PFSK-1 (cell line): ENCODE results near the gene SLC18A3.

ENCODE experiments used
- FOXP2 ChIP-seq: optimal IDR thresholded peaks from 2 replicates; pipeline ENCODE3; 2011; ENCODE audit warnings: borderline replicate concordance, control low read depth, inconsistent platforms; ENCODE audit not compliant: insufficient read depth; ENCODE audit errors: extremely low read length, extremely low read depth
- POLR2AphosphoS5 ChIP-seq: IDR thresholded peaks from 2 replicates; pipeline ENCODE4 v1.6.1; 2012; ENCODE audit warnings: low read depth, mild to moderate bottlenecking, control low read depth, low read length, moderate library complexity
- REST ChIP-seq, 2 experiments: IDR thresholded peaks; 2 replicates each; pipeline versions ENCODE4 v1.6.1 to v1.8.0; 2011 to 2012; ENCODE audit warnings: low read depth in 2 of 2, low read length in 2 of 2, control low read depth in 1 of 2, inconsistent platforms in 1 of 2, mild to moderate bottlenecking in 1 of 2, moderate library complexity in 1 of 2; ENCODE audit not compliant: insufficient read depth in 1 of 2
- SIN3A ChIP-seq: IDR thresholded peaks from 2 replicates; pipeline ENCODE4 v1.6.1; 2012; ENCODE audit warnings: mild to moderate bottlenecking, low read length, moderate library complexity, borderline replicate concordance; ENCODE audit not compliant: insufficient read depth
- TAF1 ChIP-seq: IDR thresholded peaks from 2 replicates; pipeline ENCODE4 v1.6.1; 2012; ENCODE audit warnings: low read length, control low read depth, borderline replicate concordance; ENCODE audit not compliant: insufficient read depth

Gene SLC18A3

GRCh38 chr10:49568235-49568634 is 41.9 kb upstream of the SLC18A3 start:
- TF ChIP-seq FOXP2 (no peak), TAF1 (no peak), POLR2AphosphoS5 (no peak), SIN3A (no peak), REST (IDR thresholded peaks at IDR 0.05; ENCODE audit: insufficient read depth in 1 of 2, low read depth in 2 of 2, low read length in 2 of 2) (no peak)

- no peak for TF ChIP-seq POLR2AphosphoS5
- no peak for TF ChIP-seq REST (IDR thresholded peaks at IDR 0.05; ENCODE audit: insufficient read depth in 1 of 2, low read depth in 2 of 2, low read length in 2 of 2)
- TF ChIP-seq TAF1: no peak
- TF ChIP-seq SIN3A: no peak
- TF ChIP-seq FOXP2: no peak
These were observed 41.0 kb upstream of the SLC18A3 start for GRCh38 chr10:49569031-49569631.

GRCh38 chr10:49571388-49571787 is 38.7 kb upstream of the SLC18A3 start:
- TF ChIP-seq POLR2AphosphoS5 (no peak), FOXP2 (no peak), SIN3A (no peak), TAF1 (no peak), REST (IDR thresholded peaks at IDR 0.05; ENCODE audit: insufficient read depth in 1 of 2, low read depth in 2 of 2, low read length in 2 of 2) (no peak)

GRCh38 chr10:49572594-49573114 is 37.5 kb upstream of the SLC18A3 start:
- TF ChIP-seq FOXP2 (no peak), REST (IDR thresholded peaks at IDR 0.05; ENCODE audit: insufficient read depth in 1 of 2, low read depth in 2 of 2, low read length in 2 of 2) (no peak), POLR2AphosphoS5 (no peak), TAF1 (no peak), SIN3A (no peak)
